B cell (primary cell): ENCODE data around the gene CCDC178. TPM values are rescaled to one million over a fixed set of nuclear protein-coding genes. Genes with fewer than 3 reads are reported as not detected.

ENCODE experiments used
- ATAC-seq: fragments of 200-7000 bp; cut with Tn5 transposase; one replicate; pipeline ENCODE4 v1.10.0; 2021; ENCODE audit warnings: low read depth, mild to moderate bottlenecking, moderate number of reproducible peaks, moderate library complexity
- CTCF ChIA-PET: fragments of 350-600 bp; sonication (Branson Sonifier 250); formaldehyde crosslinking; loops from one replicate; lab custom pipeline; 2021; ENCODE audit warnings: antibody characterized with exemption, inconsistent platforms; lab: Charles Lee
- POLR2A ChIA-PET: fragments of 350-600 bp; sonication (Branson Sonifier 250); formaldehyde crosslinking; loops from one replicate; lab custom pipeline; 2021; ENCODE audit warnings: antibody characterized with exemption; lab: Charles Lee
- DNase-seq: peaks from one replicate; pipeline ENCODE4 v3.0.0; 2013
- H2AFZ ChIP-seq: 2 replicates; pipeline ENCODE4 v1.6.1; 2012; ENCODE audit warnings: mild to moderate bottlenecking, low read depth, low read length; ENCODE audit not compliant: insufficient read depth, poor library complexity, severe bottlenecking
- H3K27ac ChIP-seq, 2 donors: 1 replicate in 1 of 2; 2 replicates in 1 of 2; pipeline ENCODE4 v1.5.1; 2012 to 2013; ENCODE audit warnings: low read length in 2 of 2, mild to moderate bottlenecking in 2 of 2, moderate library complexity in 1 of 2
- H3K27me3 ChIP-seq, 4 experiments: fragments of 200-600 bp in 1 of 4; sonication (generic) in 1 of 4; replicated peaks in 1 of 4; 1 replicate in 2 of 4; 2 replicates in 2 of 4; pipeline versions ENCODE4 v1.6.1 to v1.7.0; 2013 to 2016; ENCODE audit warnings: low read length in 3 of 4, mild to moderate bottlenecking in 2 of 4, mixed read lengths in 1 of 4, moderate library complexity in 1 of 4; ENCODE audit not compliant: insufficient read depth in 4 of 4, control insufficient read depth in 3 of 4; ENCODE audit errors: control extremely low read depth in 1 of 4
- H3K36me3 ChIP-seq, 2 experiments: replicated peaks in 1 of 2; 1 replicate in 1 of 2; 2 replicates in 1 of 2; pipeline versions ENCODE4 v1.6.1 to v1.7.1; 2013; ENCODE audit warnings: low read length in 1 of 2; ENCODE audit not compliant: insufficient read depth in 2 of 2, control insufficient read depth in 1 of 2; ENCODE audit errors: control extremely low read depth in 1 of 2, extremely low read depth in 1 of 2
- H3K4me1 ChIP-seq, 2 donors: fragments of 200-600 bp in 1 of 2; sonication (generic) in 1 of 2; 1 replicate in 1 of 2; 2 replicates in 1 of 2; pipeline versions ENCODE4 v1.5.1 to v1.6.1; 2013 to 2017; ENCODE audit warnings: low read length in 2 of 2; ENCODE audit not compliant: control insufficient read depth in 2 of 2, insufficient read depth in 2 of 2
- H3K4me2 ChIP-seq: replicated peaks from 2 replicates; pipeline ENCODE3; 2012; ENCODE audit warnings: mild to moderate bottlenecking, low read depth, low read length; ENCODE audit not compliant: poor library complexity, severe bottlenecking
- H3K4me3 ChIP-seq, 5 experiments: fragments of 200-600 bp in 1 of 5; sonication (generic) in 1 of 5; 1 replicate in 3 of 5; 2 replicates in 2 of 5; pipeline versions ENCODE4 v1.5.1 to v1.7.0; 2011 to 2016; ENCODE audit warnings: low read length in 4 of 5, mild to moderate bottlenecking in 4 of 5, low read depth in 2 of 5, control low read depth in 1 of 5, moderate library complexity in 1 of 5; ENCODE audit not compliant: insufficient read depth in 1 of 5; ENCODE audit errors: control extremely low read depth in 1 of 5, extremely low read depth in 1 of 5
- H3K79me2 ChIP-seq: fragments of 200-600 bp; sonication (generic); one replicate; pipeline ENCODE4 v1.6.0; 2016; ENCODE audit warnings: low read length; ENCODE audit not compliant: control insufficient read depth, insufficient read depth
- H3K9ac ChIP-seq: fragments of 200-600 bp; sonication (generic); 2 replicates; pipeline ENCODE4 v1.6.1; 2017; ENCODE audit warnings: mild to moderate bottlenecking, low read length, moderate library complexity
- H3K9me3 ChIP-seq, 3 donors: one replicate each; pipeline versions ENCODE4 v1.6.1 to v1.7.1; 2013; ENCODE audit warnings: low read length in 2 of 3; ENCODE audit not compliant: control insufficient read depth in 2 of 3, insufficient read depth in 1 of 3; ENCODE audit errors: control extremely low read depth in 1 of 3
- H4K20me1 ChIP-seq: 2 replicates; pipeline ENCODE4 v1.6.0; 2012; ENCODE audit warnings: mild to moderate bottlenecking, low read length; ENCODE audit not compliant: insufficient read depth, control insufficient read depth, poor library complexity, severe bottlenecking
- H3K27ac Mint-ChIP-seq: one replicate; pipeline ENCODE4 v1.8.0; 2021; ENCODE audit warnings: mixed read lengths
- H3K27me3 Mint-ChIP-seq: one replicate; pipeline ENCODE4 v1.8.0; 2021; ENCODE audit warnings: mixed read lengths
- H3K4me1 Mint-ChIP-seq: one replicate; pipeline ENCODE4 v1.8.0; 2021; ENCODE audit warnings: mixed read lengths
- H3K4me3 Mint-ChIP-seq: one replicate; pipeline ENCODE4 v1.8.0; 2021; ENCODE audit warnings: mixed read lengths
- H3K9me3 Mint-ChIP-seq: one replicate; pipeline ENCODE4 v1.8.0; 2022; ENCODE audit warnings: mixed read lengths; ENCODE audit not compliant: insufficient read depth
- CTCF ChIP-seq: fragments of 200-600 bp; IDR thresholded peaks from one replicate; pipeline ENCODE4 v1.8.0; 2022; ENCODE audit warnings: antibody characterized with exemption, mild to moderate bottlenecking
- EZH2 ChIP-seq: IDR thresholded peaks from 2 replicates; pipeline ENCODE4 v1.6.1; 2012; ENCODE audit warnings: borderline replicate concordance, low read depth, mild to moderate bottlenecking, moderate library complexity, low read length; ENCODE audit not compliant: insufficient read depth, poor library complexity, severe bottlenecking
- WGBS: methylation state at CpG from one replicate; pipeline ENCODE4 v1.1.5; 2013; ENCODE audit warnings: missing lambda C conversion rate; ENCODE audit not compliant: insufficient coverage; 5-methylcytosine and 5-hydroxymethylcytosine counted together
- intact Hi-C: fragments of 100-400 bp; cut with micrococcal nuclease; formaldehyde crosslinking; loops from one replicate; pipeline ENCODE4 v1.10.0; 2022
- polyA plus RNA-seq: library from polyadenylated mRNA; depleted of rRNA; stranded (reverse); fragments of >200 nt; gene quantifications from 2 replicates; pipeline ENCODE4 v1.2.3, GENCODE V29; 2012
- total RNA-seq, 2 donors: library from RNA; stranded (reverse); fragments of 120-200 nt in 1 of 2; gene quantifications; 1 replicate in 1 of 2; 2 replicates in 1 of 2; pipeline versions ENCODE4 v1.2.3 to v1.2.4, GENCODE V29; 2013 to 2022

CCDC178 gene
- total and polyA plus RNA-seq, 2 donors (not counting 1 experiment from before 2014, with no cell fraction given) = not detected

- Mint-ChIP-seq H3K27ac (no peak overlapping the region), H3K4me3 (no peak overlapping the region), H3K27me3 (peaks cover 8% of the 10 kb centered on the region), H3K4me1 (no peaks in the 10 kb centered on the region), H3K9me3 (no peaks in the 10 kb centered on the region)
- no peak overlapping the region for H3K9ac ChIP-seq
- H3K36me3 ChIP-seq = no peaks in the 10 kb centered on the region
- H3K4me3 ChIP-seq = no peak overlapping the region
- no peaks in the 10 kb centered on the region for H3K4me1 ChIP-seq
- H3K79me2 ChIP-seq = no peaks in the 10 kb centered on the region
- no peak for ATAC-seq
- intact Hi-C loops = loop anchor here (10.0 kb wide), 1 partner anchor 306 kb away; no protein-coding TSS in a partner anchor
- no peak overlapping the region for H3K4me2 ChIP-seq
- POLR2A ChIA-PET = no interaction called here
- DNase-seq = no peak
- H3K27me3 ChIP-seq = no peaks in the 10 kb centered on the region
- no CpG with 5 or more reads among the region's 2 CpGs for WGBS
- H2AFZ ChIP-seq = no peak overlapping the region
- H3K9me3 ChIP-seq = no peaks in the 10 kb centered on the region
- H4K20me1 ChIP-seq = no peaks in the 10 kb centered on the region
- no peak overlapping the region for H3K27ac ChIP-seq
- CTCF ChIA-PET = no interaction called here
- TF ChIP-seq EZH2 = no peak
Observed at GRCh38 chr18:33020877-33021276, 419.6 kb downstream of the CCDC178 start.

GRCh38 chr18:33014060-33014796 lies 426.3 kb downstream of the CCDC178 start:
- H3K4me3 Mint-ChIP-seq = no peak overlapping the region
- no peak overlapping the region for H3K27ac Mint-ChIP-seq
- H3K79me2 ChIP-seq = no peaks in the 10 kb centered on the region
- intact Hi-C loops = no loop called here
- WGBS = 60% methylated on average over 1 of the region's 5 CpGs
- peaks cover 0 to 4% (median 0%) of the 10 kb centered on the region in 3 donors for H3K9me3 ChIP-seq
- ATAC-seq = no peak
- H3K27ac ChIP-seq = no peak overlapping the region
- ChIA-PET POLR2A (no interaction called here), CTCF (no interaction called here)
- H3K27me3 ChIP-seq = peaks cover 0 to 7% (median 0%) of the 10 kb centered on the region in 4 experiments
- H3K4me3 ChIP-seq = no peak overlapping the region
- H3K36me3 ChIP-seq = no peaks in the 10 kb centered on the region
- no peak overlapping the region for H2AFZ ChIP-seq
- no peaks in the 10 kb centered on the region for H3K4me1 ChIP-seq
- DNase-seq = no peak
- H3K9me3 Mint-ChIP-seq = no peaks in the 10 kb centered on the region
- H3K4me2 ChIP-seq = no peak overlapping the region
- H3K9ac ChIP-seq = no peak overlapping the region
- H4K20me1 ChIP-seq = no peaks in the 10 kb centered on the region
- peaks cover 4% of the 10 kb centered on the region for H3K27me3 Mint-ChIP-seq
- TF ChIP-seq CTCF (no peak), EZH2 (no peak)
- H3K4me1 Mint-ChIP-seq = no peaks in the 10 kb centered on the region
